GM08714 (cell line): ENCODE data around the gene NOTCH3.

ENCODE experiments used
- H3K4me3 ChIP-seq: fragments of 200-500 bp; sonication (Bioruptor generic); 2 replicates; pipeline ENCODE4 v1.5.1; 2014; ENCODE audit warnings: mild to moderate bottlenecking, low read length, inconsistent platforms
- ZNF274 ChIP-seq: IDR thresholded peaks from 2 replicates; pipeline ENCODE4 v1.6.1; 2012; ENCODE audit warnings: mild to moderate bottlenecking, low read depth, low read length

NOTCH3 gene

DNA sequence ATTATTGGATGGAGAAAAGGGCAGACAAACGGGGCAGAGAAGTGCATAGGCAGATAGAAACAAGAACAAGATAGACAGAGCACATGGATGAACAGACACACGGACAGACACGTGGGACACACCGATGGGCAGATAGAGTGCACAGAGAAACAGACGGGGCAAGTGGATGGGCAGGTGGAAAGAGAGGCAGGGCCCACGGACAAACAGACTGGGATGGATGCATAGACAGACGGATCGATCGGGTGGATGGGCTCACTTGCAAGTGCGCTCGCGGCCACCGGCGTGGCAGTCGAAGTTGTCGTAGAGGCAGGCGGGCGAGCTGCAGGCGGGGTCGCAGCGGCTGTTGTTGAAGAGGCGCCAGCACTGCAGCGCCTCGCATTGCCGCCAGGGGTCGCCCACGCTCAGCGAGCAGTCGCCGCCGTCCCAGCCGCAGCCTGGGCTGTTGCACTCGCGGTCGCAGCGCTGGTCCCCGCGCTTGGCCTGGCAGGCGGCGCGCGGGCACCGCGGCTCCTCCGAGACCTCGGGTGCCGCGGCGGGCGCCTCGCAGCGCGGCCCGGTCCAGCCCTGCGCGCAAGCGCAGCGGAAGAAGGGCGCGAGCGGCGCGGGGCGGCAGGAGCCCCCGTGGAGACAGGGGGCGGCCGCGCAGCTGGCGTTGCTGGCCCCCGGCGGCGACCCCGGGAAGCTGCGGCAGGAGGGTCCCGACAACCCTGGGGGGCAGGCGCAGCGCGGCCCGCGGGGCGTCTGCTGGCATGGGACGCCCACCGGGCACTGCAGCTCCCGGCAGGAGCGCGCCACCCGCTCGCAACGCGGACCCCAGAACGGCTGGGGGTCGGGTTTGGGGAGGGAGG lies 23.3 kb downstream of the NOTCH3 start:
- no peak for TF ChIP-seq ZNF274
- H3K4me3 ChIP-seq: no peak overlapping the region; the same call in 1 of the 2 replicates

DNA sequence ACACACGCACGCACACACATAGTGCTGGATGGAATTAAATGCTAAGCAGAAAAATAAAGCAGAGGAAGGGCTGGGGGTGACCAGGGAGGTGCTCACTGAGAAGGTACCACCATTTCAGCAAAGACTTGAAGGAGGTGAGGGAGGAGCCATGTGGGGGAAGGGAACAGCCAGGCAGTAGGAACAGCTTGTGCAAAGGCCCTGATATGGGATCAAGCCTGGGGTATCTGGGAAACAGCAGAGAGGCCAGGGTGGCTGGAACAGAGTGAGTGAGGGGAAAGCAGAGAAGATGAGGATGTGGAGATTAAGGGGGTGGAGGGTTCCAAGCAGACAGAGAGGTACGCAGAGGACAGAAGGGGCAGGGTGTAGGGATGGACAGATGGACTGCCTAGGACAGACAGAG lies 25.2 kb downstream of the NOTCH3 start:
- TF ChIP-seq ZNF274: no peak
- no peak overlapping the region for H3K4me3 ChIP-seq

DNA sequence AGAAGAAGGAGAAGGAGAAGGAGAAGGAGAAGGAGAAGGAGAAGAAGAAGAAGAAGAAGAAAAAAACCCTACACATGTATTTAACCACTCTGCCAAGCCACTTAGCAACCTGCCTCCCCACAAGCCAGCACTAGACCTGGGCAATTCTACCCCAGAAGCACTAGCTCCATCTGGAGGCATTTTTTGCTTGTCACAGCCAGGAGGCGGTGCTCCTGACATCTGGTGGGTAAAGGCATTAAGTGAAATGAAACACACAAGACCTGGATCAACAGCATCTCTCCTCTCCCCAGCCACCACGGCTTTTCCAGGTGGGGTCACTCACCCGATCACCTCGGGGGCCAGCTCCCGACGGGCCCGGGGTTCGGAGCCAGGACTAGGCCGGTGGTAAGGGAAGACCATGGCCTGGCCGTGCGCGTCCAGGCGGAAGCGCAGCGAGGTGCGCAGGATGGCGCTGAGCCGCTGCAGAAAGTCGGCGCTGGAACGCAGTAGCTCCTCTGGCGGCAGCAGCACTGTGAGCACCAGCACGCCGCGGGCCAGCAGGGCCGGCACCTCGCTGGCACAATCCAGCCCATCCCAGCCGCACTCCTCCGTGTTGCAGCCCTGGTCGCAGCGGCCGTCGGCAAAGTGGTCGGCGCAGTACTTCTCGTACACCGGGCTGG lies 26.9 kb downstream of the NOTCH3 start:
- H3K4me3 ChIP-seq: no peak overlapping the region
- TF ChIP-seq ZNF274: no peak

DNA sequence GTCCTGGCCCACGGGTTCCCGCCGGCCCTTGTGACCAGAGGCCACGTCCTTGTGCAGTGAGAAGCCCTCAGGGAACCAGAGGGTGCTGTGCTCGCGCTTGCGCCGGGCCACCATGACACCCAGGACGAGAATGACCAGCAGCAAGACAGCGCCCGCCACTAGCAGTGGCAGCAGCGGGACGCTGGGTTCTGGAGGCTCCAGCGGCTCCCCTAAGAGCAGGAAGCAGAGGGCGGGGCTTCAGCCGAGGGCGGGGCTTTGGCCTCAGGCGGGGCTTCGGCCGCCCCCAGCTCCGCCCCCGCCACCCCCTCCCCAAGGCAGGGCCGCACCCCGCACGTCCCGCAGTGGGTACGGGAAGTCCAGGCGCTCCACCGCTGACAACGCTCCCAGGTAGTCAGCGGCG lies 30.4 kb downstream of the NOTCH3 start:
- no peak for TF ChIP-seq ZNF274
- H3K4me3 ChIP-seq: no peak overlapping the region

DNA sequence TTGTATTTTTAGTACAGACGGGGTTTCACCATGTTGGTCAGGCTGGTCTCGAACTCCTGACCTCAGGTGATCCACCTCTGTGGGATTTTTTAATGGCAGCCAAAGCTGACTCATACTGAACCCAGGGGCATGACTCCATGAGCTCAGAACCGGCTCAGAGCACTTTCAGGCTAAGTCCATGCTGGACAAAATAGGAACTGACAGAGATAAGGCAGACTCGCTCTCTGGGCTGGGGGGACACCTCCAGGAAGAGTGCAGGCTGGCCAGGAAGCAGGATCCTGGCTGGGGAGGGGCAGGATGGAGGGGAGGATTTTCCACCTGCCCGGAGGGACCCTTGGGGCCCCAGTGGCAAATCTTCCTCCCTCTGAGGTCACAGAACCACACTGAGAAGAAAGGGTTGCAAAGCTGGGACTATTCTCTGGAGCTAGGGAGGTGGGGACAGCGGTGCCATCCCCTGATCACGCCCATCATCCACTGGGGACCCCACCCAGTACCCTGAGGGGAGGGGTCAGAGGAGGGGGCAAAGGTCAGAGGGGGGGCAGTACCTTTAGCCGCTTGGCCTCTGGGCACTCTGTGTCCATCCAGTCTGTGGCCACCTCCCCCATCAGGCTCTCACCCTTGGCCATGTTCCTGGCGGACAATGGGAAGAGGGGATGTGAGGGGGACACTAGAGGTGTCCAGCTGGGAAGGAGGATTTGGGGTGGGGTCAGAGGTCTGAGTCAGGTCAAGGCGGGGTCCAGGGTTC lies 31.1 kb downstream of the NOTCH3 start:
- no peak for TF ChIP-seq ZNF274
- H3K4me3 ChIP-seq: no peak overlapping the region

DNA sequence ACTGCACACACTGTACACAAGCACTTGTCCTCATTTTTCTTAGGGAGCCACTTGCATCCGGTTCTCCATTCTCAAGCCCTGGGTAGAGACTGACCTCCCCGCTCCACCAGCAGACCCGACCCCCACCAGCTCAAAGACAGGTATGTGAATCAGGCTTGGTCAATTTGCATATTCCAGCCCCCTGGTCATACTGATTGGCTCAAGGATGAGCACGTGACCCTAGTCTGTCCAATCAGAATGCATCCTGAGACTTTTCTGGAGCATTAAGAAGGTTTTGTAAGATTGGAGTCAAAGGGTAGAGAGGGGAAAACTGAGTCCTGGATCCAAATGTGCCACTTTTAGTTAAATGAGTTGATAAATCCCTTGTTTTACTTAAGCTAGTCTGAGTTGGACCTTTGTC lies 34.1 kb downstream of the NOTCH3 start:
- no peak for TF ChIP-seq ZNF274
- no peak overlapping the region for H3K4me3 ChIP-seq

DNA sequence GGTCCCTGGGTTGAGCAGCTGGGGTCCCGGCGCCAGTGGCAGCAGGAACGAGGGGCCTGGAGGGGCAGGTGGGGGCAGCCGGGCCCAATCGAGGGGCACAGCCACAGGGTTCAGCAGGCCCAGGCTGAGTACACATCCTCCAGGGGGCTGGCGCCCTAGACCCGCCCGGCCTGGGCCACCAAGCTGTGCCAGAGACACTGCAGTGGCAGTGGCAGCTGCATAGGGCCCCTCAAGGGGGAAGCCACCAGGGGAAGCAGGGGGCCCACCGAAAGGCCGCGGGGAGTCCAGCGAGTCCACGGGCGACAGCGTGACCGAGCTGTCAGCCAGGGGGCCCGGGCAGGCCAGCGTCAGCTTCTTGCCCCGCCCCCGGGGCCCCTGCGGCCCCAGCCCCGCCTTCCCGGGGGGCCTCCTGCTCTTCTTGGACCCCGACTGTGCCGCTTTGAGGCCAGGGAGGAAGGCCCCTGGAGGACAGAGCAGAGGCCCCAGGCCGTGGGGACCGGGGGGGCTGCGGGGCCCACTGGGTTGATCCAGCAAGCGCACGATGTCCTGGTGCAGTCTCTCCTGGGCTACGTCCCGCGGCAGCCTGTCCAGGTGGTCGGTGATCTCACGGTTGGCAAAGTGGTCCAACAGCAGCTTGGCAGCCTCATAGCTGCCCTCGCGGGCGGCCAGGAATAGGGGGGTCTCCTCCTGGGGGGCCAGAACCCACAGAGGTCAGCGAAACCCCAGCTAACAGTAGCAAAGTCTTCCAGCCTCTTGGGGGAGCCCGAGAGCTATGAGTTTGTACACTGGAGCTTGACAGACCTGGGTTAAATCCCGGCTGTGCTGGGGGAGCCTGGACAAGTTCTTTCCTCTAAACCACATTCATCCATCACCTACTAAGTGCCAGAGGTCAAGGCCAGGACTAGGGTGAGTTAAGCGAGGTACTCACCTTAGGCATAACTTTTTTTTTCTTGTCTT lies 39.5 kb downstream of the NOTCH3 start:
- no peak overlapping the region for H3K4me3 ChIP-seq
- no peak for TF ChIP-seq ZNF274

DNA sequence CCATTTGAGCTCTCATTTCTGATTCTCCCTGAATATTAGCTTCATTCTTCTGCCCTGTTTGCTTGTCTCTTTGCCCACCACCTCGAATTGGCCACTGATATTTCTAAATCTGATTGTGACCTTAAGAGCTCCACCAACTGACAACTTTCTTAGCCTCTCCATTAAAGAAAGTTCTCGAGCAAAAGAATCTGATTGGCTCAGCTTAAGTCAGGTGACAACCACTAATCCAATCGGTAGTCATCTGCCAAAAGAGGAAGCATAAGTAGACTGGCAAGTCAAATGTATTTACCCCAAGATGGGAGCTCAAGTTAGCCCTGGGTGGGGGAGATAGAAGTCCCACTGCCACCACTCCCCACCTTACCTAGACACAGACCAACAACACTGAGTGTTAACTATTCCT lies 41.5 kb downstream of the NOTCH3 start:
- H3K4me3 ChIP-seq: no peak overlapping the region
- TF ChIP-seq ZNF274: no peak

DNA sequence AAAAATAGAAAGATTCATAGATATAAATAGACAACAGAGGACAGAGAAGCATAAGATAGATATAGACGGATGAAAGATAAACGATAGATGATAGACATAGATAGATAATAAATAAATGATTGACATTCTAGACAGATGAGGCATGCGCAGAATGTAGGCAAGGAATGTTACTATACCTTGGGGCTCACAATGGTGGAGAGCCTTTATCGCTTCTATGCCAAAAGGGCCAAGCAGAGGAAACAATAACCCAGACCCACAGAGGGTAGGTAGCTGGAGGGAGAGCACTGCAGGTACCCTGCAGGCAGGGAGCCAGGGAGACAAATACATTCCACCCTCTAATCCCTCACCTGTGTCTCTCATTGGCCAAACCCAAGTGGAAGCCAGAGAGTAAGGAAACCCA lies 44.4 kb downstream of the NOTCH3 start:
- TF ChIP-seq ZNF274: no peak
- H3K4me3 ChIP-seq: no peak overlapping the region

DNA sequence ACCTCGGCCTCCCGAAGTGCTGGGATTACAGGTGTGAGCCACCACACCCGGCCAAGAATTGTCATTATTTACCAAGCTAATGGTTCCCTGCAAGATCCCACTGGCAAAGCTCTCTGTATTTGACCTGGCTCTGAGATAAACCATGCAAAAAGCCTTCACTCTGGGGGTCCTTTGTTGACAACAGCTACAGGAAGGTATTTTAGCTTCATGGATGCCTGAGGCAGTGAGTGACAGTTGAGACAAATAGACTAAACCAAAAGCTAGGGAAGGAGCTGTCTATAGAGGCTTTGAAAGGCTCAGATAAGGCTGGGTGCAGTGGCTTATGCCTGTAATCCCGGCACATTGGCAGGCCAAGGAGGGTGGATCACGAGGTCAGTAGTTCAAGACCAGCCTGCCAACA lies 45.5 kb downstream of the NOTCH3 start:
- H3K4me3 ChIP-seq: no peak overlapping the region
- no peak for TF ChIP-seq ZNF274

DNA sequence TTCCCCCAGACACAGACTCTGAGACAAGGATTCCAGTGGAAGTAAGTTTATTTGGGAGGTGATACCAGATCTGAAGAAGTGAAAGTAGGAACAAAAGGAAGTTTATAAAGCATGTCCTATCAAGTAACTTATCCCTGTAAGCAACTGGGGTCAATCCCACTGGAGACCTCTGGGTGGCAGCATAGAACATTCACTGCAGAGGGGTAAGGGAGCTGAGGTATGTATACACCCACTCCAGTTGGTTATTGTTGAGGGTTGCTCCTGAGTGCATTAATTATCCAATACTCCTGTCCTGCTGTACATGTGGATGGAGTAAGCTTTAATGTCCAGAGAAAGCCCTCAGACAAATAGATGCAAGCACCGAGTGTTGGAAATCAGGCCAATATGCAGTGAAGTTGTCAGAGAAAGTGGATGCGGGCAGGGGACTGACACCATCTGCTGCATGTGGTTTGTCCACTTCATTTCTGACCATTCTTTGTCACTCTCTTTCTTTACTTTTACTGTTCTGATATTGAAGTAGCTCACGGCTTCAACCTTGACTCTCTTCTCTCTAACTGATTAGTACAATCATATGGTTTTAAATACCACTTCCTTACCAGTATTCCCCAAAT lies 46.7 kb downstream of the NOTCH3 start:
- no peak for TF ChIP-seq ZNF274

DNA sequence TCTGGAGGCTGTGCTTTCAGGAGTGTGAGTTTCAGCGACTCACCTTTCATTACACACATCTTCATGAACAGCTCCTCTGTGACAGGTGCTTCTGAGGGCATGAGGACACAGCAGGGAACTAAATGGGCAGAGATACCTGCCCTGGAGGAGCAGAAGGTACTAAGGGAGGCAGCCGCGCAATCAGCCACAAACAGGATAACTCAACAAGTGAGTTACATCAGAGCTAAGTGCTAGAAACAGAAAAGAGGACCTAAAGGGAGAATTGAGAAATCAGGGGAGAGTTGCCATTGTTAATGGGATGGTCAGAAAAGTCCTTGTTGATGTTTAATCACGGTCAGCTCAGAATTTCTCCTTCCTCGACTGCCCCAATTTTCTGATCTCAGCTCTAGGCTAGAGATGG lies 51.1 kb downstream of the NOTCH3 start:
- no peak overlapping the region for H3K4me3 ChIP-seq
- no peak for TF ChIP-seq ZNF274

More for the DNA sequence above, 46.7 kb downstream of the NOTCH3 start:
- H3K4me3 ChIP-seq: no peak overlapping the region

DNA sequence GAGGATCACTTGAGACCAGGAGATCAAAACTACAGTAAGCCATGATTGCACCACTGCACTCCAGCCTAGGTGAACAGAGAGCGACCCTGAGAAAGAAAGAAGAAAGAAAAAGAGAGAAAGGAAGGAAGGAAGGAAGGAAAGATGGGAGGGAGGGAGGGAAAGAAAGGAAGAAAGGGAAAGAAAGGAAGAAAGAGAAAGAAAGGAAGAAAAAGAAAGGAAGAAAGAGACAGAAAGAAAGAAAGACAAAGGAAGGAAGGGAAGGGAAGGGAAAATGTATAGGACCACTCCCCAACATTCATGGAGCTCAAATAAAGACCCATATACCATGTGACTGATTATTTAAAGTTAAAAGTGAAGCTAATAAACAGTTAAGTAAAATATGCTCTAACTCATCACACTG lies 53.7 kb downstream of the NOTCH3 start:
- TF ChIP-seq ZNF274: no peak

More for the DNA sequence above, 53.7 kb downstream of the NOTCH3 start:
- H3K4me3 ChIP-seq: no peak overlapping the region
